Fibroblast of the aortic adventitia (primary cell): ENCODE data around the gene IMMP2L. TPM values are rescaled to one million over a fixed set of nuclear protein-coding genes. Genes with fewer than 3 reads are reported as not detected.

Experiments
- DNase-seq: peaks from one replicate; pipeline ENCODE4 v3.0.0-alpha.2; 2010; ENCODE audit warnings: low read depth
- H3K4me3 ChIP-seq: 2 replicates; pipeline ENCODE4 v1.5.1; 2011; ENCODE audit warnings: low read depth, mild to moderate bottlenecking, control low read depth, low read length, moderate library complexity
- total RNA-seq: library from RNA; depleted of rRNA; stranded (reverse); fragments of >200 nt; gene quantifications from 2 replicates; pipeline ENCODE4 v1.2.3, GENCODE V29; 2012; ENCODE audit warnings: low replicate concordance
- TF ChIP-seq, protein P1 (sequence below): IDR thresholded peaks from 2 replicates; pipeline ENCODE4 v1.5.1; 2011; ENCODE audit warnings: mild to moderate bottlenecking, low read length, control low read depth, inconsistent platforms; ENCODE audit not compliant: insufficient read depth

The IMMP2L gene
- total RNA-seq, 1 donor = 9.9 TPM

- H3K4me3 ChIP-seq = no peak overlapping the region
- TF ChIP-seq, protein P1, sequence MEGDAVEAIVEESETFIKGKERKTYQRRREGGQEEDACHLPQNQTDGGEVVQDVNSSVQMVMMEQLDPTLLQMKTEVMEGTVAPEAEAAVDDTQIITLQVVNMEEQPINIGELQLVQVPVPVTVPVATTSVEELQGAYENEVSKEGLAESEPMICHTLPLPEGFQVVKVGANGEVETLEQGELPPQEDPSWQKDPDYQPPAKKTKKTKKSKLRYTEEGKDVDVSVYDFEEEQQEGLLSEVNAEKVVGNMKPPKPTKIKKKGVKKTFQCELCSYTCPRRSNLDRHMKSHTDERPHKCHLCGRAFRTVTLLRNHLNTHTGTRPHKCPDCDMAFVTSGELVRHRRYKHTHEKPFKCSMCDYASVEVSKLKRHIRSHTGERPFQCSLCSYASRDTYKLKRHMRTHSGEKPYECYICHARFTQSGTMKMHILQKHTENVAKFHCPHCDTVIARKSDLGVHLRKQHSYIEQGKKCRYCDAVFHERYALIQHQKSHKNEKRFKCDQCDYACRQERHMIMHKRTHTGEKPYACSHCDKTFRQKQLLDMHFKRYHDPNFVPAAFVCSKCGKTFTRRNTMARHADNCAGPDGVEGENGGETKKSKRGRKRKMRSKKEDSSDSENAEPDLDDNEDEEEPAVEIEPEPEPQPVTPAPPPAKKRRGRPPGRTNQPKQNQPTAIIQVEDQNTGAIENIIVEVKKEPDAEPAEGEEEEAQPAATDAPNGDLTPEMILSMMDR = no peak
- DNase-seq = no peak
These were observed 727.1 kb downstream of the IMMP2L start for GRCh38 chr7:110835218-110835617.

DNA sequence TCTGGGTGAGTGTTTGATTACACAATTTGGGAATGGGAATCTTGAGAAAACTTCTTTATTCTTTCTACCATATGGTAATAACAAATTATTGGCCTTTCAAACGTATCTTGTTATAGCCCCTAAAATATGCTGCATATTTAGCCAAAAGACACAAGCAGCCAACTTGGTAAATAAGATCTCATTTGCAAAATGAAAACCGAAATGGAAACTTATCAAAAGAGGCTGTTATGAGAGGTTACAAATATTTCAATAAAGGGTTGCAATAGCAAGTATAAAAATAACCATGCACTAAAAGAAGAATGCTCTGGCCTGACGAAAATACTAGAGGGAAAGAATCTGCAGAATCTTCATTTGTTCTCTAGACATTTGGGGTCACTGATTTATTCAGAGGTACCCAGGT lies 730.9 kb downstream of the IMMP2L start:
- TF ChIP-seq, protein P1 = no peak

DNA sequence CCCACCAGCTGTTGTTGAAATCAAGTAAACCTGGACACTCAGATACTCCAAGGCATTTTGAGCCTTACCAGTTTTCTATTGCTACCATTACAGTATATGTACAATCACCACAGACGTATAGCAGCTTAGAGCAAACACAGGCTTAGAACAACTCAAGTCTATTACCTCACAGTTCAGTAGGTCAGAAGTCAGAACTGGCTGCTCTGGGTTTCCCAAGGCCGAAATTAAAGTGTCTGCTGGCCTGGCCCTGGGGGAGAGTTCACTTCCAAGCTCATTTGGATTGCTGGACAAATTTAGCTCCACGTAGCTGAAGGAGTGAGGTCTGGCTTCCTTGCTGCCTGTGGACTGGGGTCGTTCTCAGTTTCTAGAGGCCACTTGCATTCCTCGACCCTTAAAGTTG lies 731.5 kb downstream of the IMMP2L start:
- no peak overlapping the region for H3K4me3 ChIP-seq
- TF ChIP-seq, protein P1 = no peak
- DNase-seq = no peak

More for the DNA sequence above, 730.9 kb downstream of the IMMP2L start:
- no peak overlapping the region for H3K4me3 ChIP-seq
- DNase-seq = no peak

- DNase-seq = no peak
- no peak overlapping the region for H3K4me3 ChIP-seq
- TF ChIP-seq, protein P1 = no peak
These were observed 734.4 kb downstream of the IMMP2L start for GRCh38 chr7:110827936-110828335.

- TF ChIP-seq, protein P1 = no peak
These were observed 734.9 kb downstream of the IMMP2L start for GRCh38 chr7:110827287-110827855.

DNA sequence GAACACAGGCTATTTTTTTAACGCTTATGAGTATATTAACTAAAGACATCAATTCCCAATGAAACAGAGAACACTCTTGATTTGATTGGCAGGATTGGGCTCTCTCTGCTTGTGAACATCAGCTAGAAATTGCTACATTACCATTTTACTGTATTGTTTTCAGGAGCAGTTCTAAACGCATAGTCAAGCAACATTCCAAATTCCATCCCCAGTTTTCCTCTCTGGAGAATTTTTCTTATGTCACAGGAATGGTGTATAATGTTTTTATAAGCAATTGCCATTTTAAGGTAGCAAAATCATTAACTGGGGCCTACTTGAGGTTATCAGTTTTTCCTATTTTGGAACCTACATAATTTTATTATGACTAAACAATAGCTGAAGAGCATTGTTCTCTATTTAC lies 748.3 kb downstream of the IMMP2L start:
- no peak for DNase-seq
- TF ChIP-seq, protein P1 = no peak
- no peak overlapping the region for H3K4me3 ChIP-seq

More at GRCh38 chr7:110827287-110827855, 734.9 kb downstream of the IMMP2L start:
- no peak overlapping the region for H3K4me3 ChIP-seq
- DNase-seq = no peak

- no peak for DNase-seq
- no peak overlapping the region for H3K4me3 ChIP-seq
- TF ChIP-seq, protein P1 = no peak
These were observed 752.5 kb downstream of the IMMP2L start for GRCh38 chr7:110809832-110810231.
